ENCODE data around the gene CETP. TPM values are rescaled to one million over a fixed set of nuclear protein-coding genes. Genes with fewer than 3 reads are reported as not detected.
"Not testable (repeated sequence)": the region's sequence is repeated elsewhere in the genome, so short reads cannot be mapped to it uniquely, and the experiment has no call there.

The CETP gene
- total RNA-seq, 1 donor from 2014 or later = 0.16 TPM

- Histone ChIP-seq H3K9me3 (replicated peaks) (no peaks in the 10 kb centered on the region), H3K27me3 (ENCODE audit: low read depth) (no peaks in the 10 kb centered on the region), H3K4me3 (no peak overlapping the region), H3K36me3 (no peaks in the 10 kb centered on the region), H3K27ac (replicated peaks) (no peak overlapping the region), H3K4me1 (peaks cover 34% of the 10 kb centered on the region)
- DNase-seq = no peak
- no peak for TF ChIP-seq CTCF (IDR thresholded peaks at IDR 0.05; ENCODE audit: borderline replicate concordance)
- intact Hi-C loops (cut with micrococcal nuclease) = no loop called here
Measured at GRCh38 chr16:57003439-57004386, 42.0 kb downstream of the CETP start.

- no peak for DNase-seq
- H3K9me3 ChIP-seq (replicated peaks) = no peaks in the 10 kb centered on the region
- H3K4me3 ChIP-seq = no peak overlapping the region
- intact Hi-C loops (cut with micrococcal nuclease) = no loop called here
- TF ChIP-seq CTCF (IDR thresholded peaks at IDR 0.05; ENCODE audit: borderline replicate concordance) = no peak
- H3K36me3 ChIP-seq = no peaks in the 10 kb centered on the region
- no peaks in the 10 kb centered on the region for H3K27me3 ChIP-seq (ENCODE audit: low read depth)
- peaks cover 26% of the 10 kb centered on the region for H3K4me1 ChIP-seq
- no peak overlapping the region for H3K27ac ChIP-seq (replicated peaks)
Measured at GRCh38 chr16:57004387-57005250, 42.9 kb downstream of the CETP start.

- H3K4me3 ChIP-seq; H3K36me3 ChIP-seq; H3K27me3 ChIP-seq (ENCODE audit: low read depth); H3K9me3 ChIP-seq (replicated peaks); intact Hi-C loops (cut with micrococcal nuclease); H3K27ac ChIP-seq (replicated peaks); DNase-seq: not testable (repeated sequence)
- peaks cover 16% of the 10 kb centered on the region for H3K4me1 ChIP-seq
Measured at GRCh38 chr16:57005597-57005996, 43.8 kb downstream of the CETP start.

GRCh38 chr16:57007050-57007449 lies 45.3 kb downstream of the CETP start:
- peaks cover 7% of the 10 kb centered on the region for H3K4me1 ChIP-seq
- H3K36me3 ChIP-seq = no peaks in the 10 kb centered on the region
- intact Hi-C loops (cut with micrococcal nuclease) = no loop called here
- H3K27ac ChIP-seq (replicated peaks) = no peak overlapping the region
- no peaks in the 10 kb centered on the region for H3K9me3 ChIP-seq (replicated peaks)
- no peak overlapping the region for H3K4me3 ChIP-seq
- no peak for DNase-seq
- no peak for TF ChIP-seq CTCF (IDR thresholded peaks at IDR 0.05; ENCODE audit: borderline replicate concordance)
- no peaks in the 10 kb centered on the region for H3K27me3 ChIP-seq (ENCODE audit: low read depth)

- Histone ChIP-seq H3K4me1 (peaks cover 7% of the 10 kb centered on the region), H3K36me3 (no peaks in the 10 kb centered on the region), H3K4me3 (no peak overlapping the region), H3K27me3 (ENCODE audit: low read depth) (no peaks in the 10 kb centered on the region), H3K9me3 (replicated peaks) (no peaks in the 10 kb centered on the region), H3K27ac (replicated peaks) (no peak overlapping the region)
- no peak for TF ChIP-seq CTCF (IDR thresholded peaks at IDR 0.05; ENCODE audit: borderline replicate concordance)
- intact Hi-C loops (cut with micrococcal nuclease) = no loop called here
- DNase-seq = no peak
Measured at GRCh38 chr16:57007530-57007929, 45.8 kb downstream of the CETP start.
